NCI-H2107 treated with DMSO at 0.1 percent for 48 hours (cell line): ENCODE measurements around the gene MT1X.

Source experiments
- DNase-seq: peaks from one replicate; lab custom pipeline; 2025; ENCODE audit not compliant: unreplicated experiment; lab: John Stamatoyannopoulos, UW

MT1X gene

DNA sequence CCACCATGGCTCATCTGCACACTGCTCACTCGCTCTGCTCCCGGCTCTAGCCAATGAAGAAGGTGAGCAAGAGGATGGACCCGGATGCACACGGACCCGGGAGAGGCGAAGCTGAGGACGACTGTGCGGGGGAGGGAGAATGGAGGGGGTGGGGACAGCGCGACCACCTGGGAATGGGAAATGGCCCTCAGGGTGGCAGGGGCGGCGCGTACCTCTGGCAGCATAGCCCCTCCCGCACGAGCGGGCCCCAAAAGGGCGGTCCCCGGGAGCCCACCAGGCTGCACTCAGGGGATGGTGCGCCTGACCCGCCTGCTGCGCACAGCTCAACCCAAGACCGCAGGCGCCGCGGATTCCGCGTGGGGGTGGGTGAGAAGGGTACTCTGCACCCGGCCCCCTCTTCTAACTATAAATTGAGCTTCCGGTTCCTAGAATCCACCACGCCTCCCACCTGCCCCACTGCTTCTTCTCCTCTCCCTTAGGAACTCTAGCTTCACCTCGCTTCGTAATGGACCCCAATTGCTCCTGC is 6.5 kb upstream of the MT1X start:
- no peak for DNase-seq

DNA sequence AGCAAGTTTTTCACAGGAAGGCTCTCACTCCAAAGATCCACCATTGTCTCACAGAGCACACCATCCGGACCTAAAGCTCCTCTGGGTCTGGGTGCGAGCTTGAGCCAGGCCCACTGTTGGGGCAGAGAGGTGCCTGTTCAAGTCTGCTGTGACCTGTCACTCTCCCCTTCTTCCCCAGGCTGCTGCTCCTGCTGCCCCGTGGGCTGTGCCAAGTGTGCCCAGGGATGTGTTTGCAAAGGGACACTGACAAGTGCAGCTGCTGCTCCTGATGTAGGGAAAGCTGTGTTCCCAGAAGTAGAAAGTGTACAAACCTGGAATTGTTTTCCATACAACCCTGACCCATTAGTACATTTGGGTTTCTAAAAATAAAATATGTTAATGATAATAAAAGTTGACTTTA is 4.8 kb upstream of the MT1X start:
- no peak for DNase-seq

DNA sequence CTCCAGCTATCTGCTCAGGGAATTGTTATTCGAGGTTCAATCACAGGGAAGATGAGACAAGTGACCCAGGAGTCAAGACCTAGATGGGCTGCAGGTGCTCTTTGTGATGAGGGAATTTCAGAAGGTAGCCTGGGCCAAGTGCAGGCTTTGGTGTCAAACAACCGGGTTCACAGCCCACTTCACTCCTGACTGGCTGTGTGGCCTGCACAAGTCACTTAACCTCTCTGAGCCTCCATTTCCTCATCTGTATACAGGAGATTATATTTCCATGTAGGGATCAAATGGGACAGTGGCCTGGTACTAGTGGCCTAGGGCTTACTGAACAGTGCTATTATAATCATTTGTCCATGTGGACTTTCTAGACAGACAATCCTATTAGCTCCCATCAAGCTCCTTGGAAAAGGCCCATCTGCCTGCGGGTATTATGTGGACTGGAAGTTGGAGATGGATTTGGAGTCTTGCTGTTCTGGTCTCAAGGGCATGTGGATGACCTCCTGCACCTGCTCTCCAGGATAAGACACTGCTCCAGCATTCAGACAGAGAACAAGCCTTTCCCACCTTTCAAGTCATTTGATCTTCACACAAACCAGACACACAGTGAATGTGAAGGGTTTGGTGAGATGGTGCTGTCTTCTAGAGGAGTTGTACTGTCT is 3.1 kb upstream of the MT1X start:
- DNase-seq: no peak

DNA sequence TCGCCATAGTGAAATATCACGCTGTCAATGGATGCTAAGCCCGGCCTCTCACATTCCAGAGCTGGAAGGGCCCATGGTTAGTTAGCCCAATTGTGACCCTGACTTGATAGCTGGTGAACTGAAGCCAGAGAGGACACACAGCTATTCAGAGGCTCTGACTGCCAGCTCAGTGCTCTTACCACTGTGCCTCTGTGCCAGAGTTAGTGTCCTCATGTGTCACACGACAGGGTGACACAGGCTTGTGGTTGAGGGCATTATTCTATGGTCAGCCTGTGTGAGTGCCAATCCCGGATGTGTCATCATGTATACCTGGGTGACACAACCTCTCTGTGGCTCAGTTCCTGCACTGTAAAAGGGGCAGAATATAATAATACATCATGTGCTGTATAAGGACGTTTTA is 2.5 kb upstream of the MT1X start:
- DNase-seq: no peak

DNA sequence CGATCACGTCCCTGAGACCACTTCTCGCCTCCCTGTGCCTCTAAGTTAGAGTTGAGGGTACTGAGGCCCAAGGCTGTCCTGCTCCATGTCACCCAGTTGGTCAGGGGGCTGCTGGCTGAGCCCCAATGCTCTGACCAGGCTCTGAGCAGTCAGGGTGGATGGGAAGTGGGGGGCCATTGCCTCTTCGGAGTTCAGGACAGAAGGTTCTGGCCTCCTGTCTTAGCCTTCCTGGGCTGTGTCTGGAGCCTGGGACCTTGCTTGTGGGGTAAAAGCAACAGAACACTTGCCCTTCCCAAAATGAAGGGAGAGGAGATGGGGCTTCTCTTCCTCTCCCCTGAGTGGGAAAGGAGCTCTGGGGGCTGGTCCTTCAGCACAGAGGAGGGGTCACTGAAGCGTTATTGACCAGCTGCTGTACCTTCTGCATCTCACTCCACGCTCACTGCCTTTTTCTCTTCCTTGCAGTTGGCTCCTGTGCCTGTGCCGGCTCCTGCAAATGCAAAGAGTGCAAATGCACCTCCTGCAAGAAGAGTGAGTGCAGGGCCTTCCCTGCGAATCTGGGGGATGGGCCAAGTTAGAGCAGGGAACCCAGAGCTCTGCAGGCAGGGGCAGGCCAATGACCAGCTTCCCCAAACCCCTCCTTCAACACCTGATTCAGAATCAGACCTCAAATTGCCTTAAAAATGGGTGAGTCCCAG is 580 bp downstream of the MT1X start:
- no peak for DNase-seq

DNA sequence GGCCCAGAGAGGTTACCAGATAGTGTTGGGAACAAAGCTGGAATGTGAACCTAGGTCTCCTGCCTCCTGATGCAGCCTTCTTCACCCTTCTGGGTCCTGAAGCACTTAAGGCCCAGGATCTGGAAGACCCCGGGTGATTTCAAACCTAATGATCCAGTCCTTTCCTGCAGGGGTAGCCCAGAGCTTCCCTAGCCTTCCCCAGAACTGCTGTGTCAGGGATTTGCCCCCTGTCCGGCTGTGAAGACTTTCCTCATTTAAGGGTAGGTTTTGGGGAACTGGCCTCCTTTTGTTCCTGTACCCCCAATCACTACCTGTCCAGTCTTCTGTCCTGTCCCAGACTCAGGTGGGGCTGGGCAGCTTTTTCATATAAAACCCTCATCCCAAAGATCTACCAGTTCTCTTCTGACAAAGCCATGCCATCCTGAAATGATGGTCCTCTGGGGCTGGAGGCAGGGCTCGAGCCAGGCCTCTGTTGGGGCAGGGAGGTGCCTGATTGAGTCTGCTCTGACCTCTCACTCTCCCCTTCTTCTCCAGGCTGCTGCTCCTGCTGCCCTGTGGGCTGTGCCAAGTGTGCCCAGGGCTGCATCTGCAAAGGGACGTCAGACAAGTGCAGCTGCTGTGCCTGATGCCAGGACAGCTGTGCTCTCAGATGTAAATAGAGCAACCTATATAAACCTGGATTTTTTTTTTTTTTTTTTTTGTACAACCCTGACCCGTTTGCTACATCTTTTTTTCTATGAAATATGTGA is 1.3 kb downstream of the MT1X start:
- DNase-seq: no peak

DNA sequence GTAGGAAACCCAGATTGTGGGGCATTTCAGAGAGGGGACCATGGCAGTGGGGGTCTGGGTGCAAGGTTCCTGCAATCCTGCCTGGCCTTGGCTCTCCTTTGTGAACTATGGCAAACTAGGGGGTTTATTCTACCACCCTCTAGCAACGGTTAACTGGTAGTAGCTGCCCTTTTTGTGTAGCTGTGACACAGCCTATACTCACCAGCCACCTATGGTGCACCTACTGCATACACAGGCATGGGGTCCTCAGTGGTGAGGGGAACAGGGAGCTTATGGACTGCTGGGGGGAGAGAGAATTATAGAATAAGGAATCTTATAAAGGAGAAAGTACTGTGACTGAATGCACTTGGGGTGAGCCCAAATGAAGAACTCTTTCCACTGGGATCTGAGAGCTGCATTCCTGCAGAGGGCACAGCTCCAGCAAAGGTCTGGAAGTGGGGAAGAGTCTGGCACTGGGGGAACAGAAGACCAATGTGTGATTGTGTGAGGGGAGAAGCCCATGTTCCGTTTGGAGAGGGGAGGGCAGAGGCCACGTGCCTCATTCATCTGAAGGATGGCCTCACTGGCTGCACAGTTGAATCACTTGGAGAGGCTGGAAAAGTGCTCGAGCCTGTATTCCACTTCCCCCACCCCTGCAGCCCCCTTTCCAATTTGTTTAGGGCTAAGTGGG is 2.1 kb downstream of the MT1X start:
- no peak for DNase-seq

DNA sequence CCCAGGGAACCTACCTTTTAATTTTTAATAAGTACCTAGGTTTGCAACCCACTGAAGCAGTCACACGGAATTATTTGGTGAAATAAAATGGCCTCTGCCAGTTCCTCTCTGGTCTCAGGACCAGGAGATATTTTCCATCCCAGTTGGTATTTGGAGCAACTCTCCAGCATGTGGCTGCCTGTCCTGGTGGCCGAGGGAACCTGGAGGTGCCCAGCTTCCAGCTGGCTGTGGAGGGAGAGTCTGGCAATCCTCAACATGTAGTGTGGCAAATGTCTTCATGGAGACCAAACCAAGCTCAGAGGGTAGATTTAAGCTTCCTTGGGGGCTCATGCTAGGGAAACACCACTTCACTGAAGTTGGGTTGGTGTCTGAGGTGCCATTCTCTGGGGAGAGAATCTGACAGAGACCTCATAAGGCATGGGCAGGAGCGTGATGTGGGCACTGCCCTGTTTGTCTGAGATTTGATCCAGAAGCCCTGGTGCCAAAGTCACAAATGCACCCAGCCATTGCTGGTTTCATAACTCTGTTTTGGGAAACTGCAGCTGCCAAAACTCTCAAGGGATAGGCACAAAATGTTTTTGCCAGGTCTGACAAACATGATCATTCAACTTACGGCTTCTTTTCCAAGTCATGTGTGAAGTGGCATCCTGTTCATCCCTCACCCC is 2.8 kb downstream of the MT1X start:
- DNase-seq: no peak

DNA sequence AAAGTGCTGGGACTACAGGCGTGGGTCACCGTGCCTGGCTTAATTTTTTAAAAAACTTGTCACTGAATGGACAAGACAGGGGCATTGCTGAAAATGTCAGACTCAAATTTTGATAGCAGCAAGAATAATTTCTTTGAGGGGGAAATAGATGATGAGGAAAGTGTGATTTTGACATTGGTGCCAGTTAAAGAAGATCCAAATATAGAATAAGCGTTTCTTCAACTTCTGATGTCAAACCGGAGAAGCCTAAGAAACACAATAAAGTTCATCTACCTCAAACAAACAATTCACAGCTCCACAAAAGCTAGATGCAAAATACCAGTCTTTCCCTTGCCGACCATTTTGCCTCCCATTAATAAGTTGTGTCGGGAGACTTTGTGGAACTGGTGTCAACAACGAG is 4.5 kb downstream of the MT1X start:
- DNase-seq: no peak

DNA sequence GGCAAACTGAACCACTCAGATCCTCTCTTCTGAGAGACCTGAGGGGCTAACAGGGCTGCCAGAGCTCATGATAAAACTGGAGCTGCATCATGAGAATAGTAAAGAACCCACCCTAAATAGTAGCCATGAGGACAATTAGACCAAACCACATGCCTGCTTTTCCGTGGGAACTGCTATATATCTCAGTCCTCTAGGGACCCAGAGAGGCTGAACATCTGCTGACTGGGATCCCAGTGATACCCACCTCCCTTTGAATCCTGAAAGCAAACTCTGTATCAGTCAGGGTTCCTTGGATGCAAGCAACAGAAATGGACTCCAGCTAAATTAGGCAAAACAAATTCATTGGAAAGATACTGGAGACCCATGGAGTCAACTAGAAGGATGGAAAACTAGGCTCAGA is 6.5 kb downstream of the MT1X start:
- DNase-seq: no peak

DNA sequence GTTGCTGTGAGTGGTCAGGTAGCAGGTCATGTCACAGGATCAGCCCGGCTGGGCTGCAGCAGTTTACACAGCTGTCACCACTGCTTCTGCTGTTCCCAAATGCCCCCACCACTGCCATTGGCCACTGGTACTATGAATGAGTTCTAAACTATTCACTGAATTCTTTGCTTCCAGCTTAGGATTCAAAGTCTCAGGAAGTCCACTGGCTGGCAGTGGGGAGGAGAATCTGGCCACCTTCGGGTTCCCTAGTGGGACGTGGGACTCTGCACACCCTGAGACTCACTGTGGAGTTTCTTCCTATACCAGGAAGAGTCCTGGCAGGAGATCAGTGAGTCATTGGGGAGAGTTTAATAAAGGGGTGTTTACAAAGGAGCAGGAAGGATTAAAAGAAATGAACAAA is 6.9 kb downstream of the MT1X start:
- DNase-seq: no peak

DNA sequence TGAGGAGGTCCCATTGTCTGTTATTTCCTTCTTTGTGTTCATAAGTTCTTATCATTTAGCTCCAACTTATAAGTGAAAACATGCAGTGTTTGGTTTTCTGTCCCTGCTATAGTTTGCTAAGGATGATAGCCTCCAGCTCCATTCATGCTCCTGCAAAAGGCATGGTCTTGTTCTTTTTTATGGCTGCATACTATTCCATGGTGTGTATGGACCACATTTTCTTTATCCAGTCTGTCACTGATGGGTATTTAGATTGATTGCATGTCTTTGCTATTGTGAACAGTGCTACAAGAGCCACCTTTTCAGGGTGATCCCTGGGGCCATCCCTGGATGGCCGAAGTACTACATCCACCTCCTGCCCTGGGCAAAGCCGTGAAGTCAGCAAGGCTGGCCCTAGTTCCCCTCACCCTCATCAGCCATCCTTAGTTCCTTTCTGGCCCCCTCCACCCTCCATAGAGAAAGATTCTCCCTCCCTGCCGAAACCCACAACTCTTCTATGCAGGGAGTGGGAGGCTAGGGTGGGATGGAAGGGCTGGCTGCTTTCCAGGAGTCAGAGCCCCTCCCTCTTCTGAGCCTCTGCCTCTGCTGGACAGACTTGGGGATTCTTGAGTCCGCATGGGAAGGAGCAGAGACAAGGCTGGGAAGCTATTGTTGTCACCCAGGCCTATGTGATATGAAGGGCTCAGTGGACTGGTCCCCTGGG is 8.3 kb downstream of the MT1X start:
- DNase-seq: no peak

DNA sequence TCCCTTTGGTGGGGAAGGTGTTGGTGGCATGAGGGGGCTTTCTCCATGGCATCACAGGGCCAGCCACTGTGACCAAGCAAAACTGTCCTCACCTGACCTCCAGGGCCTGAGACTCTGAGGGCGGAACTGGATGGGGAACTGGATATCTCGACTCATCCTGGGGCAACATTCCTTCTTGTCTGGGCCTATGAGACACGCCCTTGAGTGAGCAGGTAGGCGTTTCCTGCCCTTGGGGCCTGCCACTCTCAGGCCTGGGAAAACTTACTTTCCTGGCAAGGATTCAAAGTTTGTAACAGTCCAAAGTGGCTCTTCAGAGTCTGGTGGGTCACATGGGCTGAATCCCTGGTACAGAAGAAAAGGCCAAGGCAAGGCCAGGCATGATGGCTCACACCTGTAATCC is 9.6 kb downstream of the MT1X start:
- DNase-seq: no peak

DNA sequence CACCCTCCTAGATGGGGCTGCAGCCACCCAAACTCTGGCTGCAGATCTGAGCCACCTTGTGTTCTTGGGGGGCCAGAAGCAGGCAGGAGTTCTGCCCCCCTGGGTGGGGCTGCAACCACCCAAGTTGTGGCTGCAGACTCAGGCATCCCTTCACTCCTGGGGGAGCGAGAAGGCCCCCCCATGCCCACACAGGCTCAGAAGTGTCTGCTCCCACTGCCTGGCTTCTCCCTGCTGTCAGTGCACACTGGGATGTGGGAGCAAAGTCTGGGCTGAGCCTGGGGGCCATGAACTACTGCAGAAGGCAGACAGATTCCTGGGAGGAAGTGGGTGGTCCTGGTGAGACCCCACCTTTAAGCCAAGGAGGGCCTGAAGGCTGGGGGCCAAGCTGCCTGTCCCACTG is 13.0 kb downstream of the MT1X start:
- no peak for DNase-seq

DNA sequence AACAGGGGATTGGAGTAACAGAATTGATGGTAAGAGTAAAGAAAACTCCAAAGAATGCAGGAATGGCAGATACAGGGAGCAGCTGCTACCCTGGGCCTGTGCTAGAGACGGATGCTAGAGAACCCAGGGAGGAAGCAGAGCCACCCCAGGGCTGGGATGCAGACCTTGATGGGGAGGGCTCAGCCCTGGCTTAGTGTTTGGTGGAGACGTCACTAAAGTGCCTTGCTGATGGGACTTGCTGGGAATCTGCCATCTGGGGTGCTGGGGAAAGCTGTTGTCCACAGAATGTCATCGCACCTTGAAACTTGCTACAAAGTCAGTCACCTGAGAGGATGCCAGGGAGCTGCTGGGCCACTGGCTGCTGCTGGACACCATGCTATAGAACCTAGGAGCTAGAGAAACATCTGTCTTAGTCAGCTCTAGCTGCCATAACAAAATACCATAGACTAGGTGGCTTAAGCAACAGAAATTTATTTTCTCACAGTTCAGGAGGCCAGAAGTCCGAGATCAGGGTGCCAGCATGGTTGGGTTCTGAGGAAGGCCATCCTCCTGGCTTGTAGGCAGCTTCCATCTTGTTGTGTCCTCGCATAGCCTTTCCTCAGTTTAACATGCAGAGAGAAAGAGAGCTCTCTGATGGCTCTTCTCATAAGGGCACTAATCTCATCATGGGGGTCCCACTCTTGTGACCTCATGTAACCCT is 15.3 kb downstream of the MT1X start:
- DNase-seq: no peak

DNA sequence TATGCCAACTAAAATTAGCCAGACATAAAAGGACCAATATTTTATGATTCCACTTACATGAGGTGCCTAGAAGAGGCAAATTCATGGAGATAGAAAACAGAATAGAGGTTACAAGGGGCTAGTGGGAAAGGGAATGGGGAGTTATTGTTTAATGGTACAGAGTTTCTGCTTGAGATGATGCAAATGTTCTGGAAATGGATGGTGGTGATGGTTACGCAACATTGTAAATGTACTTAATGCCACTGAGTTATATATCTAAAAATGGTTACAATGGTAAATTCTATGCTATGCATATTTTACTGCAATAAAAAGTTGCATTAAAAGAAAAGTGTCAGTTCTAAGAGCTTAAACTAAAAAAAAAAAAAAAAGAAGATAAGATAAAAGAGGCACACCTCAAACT is 17.9 kb downstream of the MT1X start:
- no peak for DNase-seq

DNA sequence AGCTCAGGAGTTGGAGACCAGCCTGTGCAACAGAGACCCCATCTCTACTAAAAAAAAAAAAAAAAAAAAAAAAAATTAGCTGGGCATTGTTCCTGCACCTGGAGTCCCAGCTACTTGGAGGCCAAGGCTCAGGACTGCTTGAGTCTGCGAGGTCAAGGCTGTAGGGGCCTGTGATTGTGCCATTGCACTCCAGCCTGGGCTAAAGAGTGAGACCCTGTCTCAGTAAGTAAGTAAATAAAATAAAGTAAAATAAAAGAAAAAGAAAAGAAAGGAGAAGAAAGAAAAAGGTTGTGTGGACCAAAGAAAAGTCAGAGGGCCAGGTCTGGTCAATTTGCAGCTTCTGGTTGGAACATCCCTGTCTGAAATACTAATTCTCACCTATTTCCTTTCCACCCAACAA is 18.4 kb downstream of the MT1X start:
- DNase-seq: no peak

DNA sequence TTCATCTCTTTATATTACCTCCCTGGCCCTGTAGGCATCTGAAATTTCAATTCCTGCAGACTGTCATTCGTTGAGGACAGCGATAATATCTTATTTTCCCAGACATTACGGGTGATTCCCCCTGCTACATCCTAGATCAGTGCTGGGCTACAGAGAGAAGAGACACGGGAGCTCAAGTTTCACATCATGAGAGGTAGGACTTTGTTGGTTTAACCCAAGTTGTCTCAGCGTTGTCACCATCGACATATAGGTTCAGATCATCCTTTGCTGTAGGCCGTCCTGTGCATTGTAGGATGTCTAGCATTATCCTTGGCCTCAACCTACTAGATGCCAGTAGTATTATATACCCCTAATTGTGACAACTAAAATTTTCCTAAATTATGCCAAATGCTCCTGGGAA is 19.3 kb downstream of the MT1X start:
- no peak for DNase-seq

DNA sequence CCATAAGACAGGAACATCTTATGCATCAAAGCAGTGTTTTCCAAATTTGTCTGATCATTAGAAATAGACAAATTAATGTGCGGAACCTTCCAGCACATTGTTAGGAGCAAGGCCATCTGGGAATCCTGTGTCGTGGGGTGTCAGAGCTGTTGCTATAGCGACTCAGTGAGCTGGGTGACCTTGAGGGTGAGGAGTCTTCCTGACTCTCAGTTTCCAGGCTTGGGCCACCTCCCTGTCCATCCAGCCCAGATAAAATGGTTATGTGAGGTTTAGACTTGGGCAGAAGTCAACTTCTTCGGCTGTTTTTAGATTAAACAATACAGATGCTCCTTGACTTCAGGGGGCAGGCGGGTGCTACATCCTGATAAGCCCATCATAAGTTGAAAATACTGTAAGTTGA is 20.6 kb downstream of the MT1X start:
- no peak for DNase-seq
